ENCODE results near the gene RELL1. TPM values are rescaled to one million over a fixed set of nuclear protein-coding genes. Genes with fewer than 3 reads are reported as not detected.

Gene RELL1
- total and polyA plus RNA-seq, 2 donors (not counting 1 experiment from before 2014, with no cell fraction given): 0.64 to 3.2 TPM

DNA sequence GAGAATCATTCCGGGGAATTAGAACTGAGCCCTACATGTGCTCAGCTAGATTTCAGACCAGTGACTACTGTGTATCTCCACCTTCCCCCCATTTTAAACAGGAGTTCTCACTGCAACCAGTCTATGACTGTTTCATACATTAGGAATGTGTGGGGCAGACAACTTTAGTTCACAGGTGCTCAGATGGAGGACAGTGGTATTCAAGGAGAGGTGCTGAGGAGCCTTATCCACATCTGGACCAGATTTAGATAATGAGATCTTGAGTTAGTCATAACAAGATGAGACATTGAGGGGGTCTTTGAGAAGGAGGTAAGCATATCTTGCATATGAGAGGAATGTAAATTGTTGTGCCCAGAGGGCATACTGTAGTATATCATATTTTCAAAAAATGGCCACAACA, 32.8 kb upstream of the RELL1 start:
- H3K9me3 Mint-ChIP-seq (ENCODE audit: insufficient read depth): no peaks in the 10 kb centered on the region
- no peaks in the 10 kb centered on the region for H3K79me2 ChIP-seq (ENCODE audit: control insufficient read depth, insufficient read depth, low read length)
- H3K4me2 ChIP-seq (replicated peaks; ENCODE audit: low read depth, low read length, poor library complexity, severe bottlenecking): no peak overlapping the region
- H3K4me3 ChIP-seq (ENCODE audit: control extremely low read depth in 1 of 5, extremely low read depth in 1 of 5, insufficient read depth in 1 of 5, low read depth in 2 of 5, low read length in 4 of 5): no peak overlapping the region
- no peak overlapping the region for H3K4me3 Mint-ChIP-seq
- H3K4me1 Mint-ChIP-seq: peaks cover 4% of the 10 kb centered on the region
- ChIA-PET CTCF (no interaction called here), POLR2A (no interaction called here)
- intact Hi-C loops (cut with micrococcal nuclease): no loop called here
- no peak for ATAC-seq (ENCODE audit: low read depth)
- peaks cover 4% of the 10 kb centered on the region in 2 donors for H3K4me1 ChIP-seq (ENCODE audit: control insufficient read depth in 2 of 2, insufficient read depth in 2 of 2, low read length in 2 of 2)
- peaks cover 0 to 3% (median 0%) of the 10 kb centered on the region in 4 experiments for H3K27me3 ChIP-seq (replicated peaks in 1 of 4; ENCODE audit: control extremely low read depth in 1 of 4, control insufficient read depth in 3 of 4, insufficient read depth in 4 of 4, low read length in 3 of 4)
- H2AFZ ChIP-seq (ENCODE audit: insufficient read depth, low read depth, low read length, poor library complexity, severe bottlenecking): no peak overlapping the region
- WGBS (ENCODE audit: insufficient coverage): no CpG with 5 or more reads among the region's 1 CpG
- H3K9ac ChIP-seq (ENCODE audit: low read length): no peak overlapping the region
- H4K20me1 ChIP-seq (ENCODE audit: control insufficient read depth, insufficient read depth, low read length, poor library complexity, severe bottlenecking): no peaks in the 10 kb centered on the region
- H3K36me3 ChIP-seq (replicated peaks in 1 of 2; ENCODE audit: control extremely low read depth in 1 of 2, control insufficient read depth in 1 of 2, extremely low read depth in 1 of 2, insufficient read depth in 2 of 2, low read length in 1 of 2): no peaks in the 10 kb centered on the region
- no peaks in the 10 kb centered on the region for H3K9me3 ChIP-seq (ENCODE audit: control extremely low read depth in 1 of 3, control insufficient read depth in 2 of 3, insufficient read depth in 1 of 3, low read length in 2 of 3)
- peaks cover 38% of the 10 kb centered on the region for H3K27me3 Mint-ChIP-seq
- no peak overlapping the region for H3K27ac ChIP-seq (ENCODE audit: low read length in 2 of 2)
- DNase-seq: no peak
- no peak overlapping the region for H3K27ac Mint-ChIP-seq
- TF ChIP-seq EZH2 (IDR thresholded peaks at IDR 0.05; ENCODE audit: borderline replicate concordance, insufficient read depth, low read depth, low read length, poor library complexity, severe bottlenecking): no peak
- no peak for TF ChIP-seq CTCF (IDR thresholded peaks at IDR 0.05)

DNA sequence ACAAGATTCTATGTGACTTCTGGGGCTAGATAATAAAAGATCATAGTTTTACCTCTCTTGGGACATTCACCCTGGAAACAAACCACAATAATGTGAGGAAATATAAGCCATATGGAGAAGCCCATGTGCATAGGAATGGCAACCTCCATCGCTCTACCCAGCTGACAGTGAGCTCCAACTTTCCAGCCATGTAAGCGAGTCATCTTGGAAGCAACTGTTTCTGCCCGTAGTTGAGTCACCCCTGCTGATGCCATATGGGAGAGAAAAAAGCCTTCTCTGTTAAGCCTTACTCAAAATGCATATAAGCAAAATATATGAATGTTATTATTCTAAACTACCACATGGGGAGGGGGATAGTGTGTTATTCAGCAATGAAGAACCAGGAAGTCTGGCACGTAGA, 31.4 kb upstream of the RELL1 start:
- intact Hi-C loops (cut with micrococcal nuclease): no loop called here
- Mint-ChIP-seq H3K9me3 (ENCODE audit: insufficient read depth) (no peaks in the 10 kb centered on the region), H3K27me3 (peaks cover 44% of the 10 kb centered on the region), H3K27ac (no peak overlapping the region), H3K4me1 (peaks cover 4% of the 10 kb centered on the region), H3K4me3 (no peak overlapping the region)
- no peak for TF ChIP-seq CTCF (IDR thresholded peaks at IDR 0.05)
- TF ChIP-seq EZH2 (IDR thresholded peaks at IDR 0.05; ENCODE audit: borderline replicate concordance, insufficient read depth, low read depth, low read length, poor library complexity, severe bottlenecking): no peak
- no peak for DNase-seq
- ATAC-seq (ENCODE audit: low read depth): no peak
- no peaks in the 10 kb centered on the region for H4K20me1 ChIP-seq (ENCODE audit: control insufficient read depth, insufficient read depth, low read length, poor library complexity, severe bottlenecking)
- CTCF ChIA-PET: no interaction called here
- H3K36me3 ChIP-seq (replicated peaks in 1 of 2; ENCODE audit: control extremely low read depth in 1 of 2, control insufficient read depth in 1 of 2, extremely low read depth in 1 of 2, insufficient read depth in 2 of 2, low read length in 1 of 2): no peaks in the 10 kb centered on the region
- H3K4me3 ChIP-seq (ENCODE audit: control extremely low read depth in 1 of 5, extremely low read depth in 1 of 5, insufficient read depth in 1 of 5, low read depth in 2 of 5, low read length in 4 of 5): no peak overlapping the region
- peaks cover 4% of the 10 kb centered on the region in 2 donors for H3K4me1 ChIP-seq (ENCODE audit: control insufficient read depth in 2 of 2, insufficient read depth in 2 of 2, low read length in 2 of 2)
- no peak overlapping the region for H3K9ac ChIP-seq (ENCODE audit: low read length)
- no peak overlapping the region for H3K27ac ChIP-seq (ENCODE audit: low read length in 2 of 2)
- peaks cover 0 to 3% (median 0%) of the 10 kb centered on the region in 4 experiments for H3K27me3 ChIP-seq (replicated peaks in 1 of 4; ENCODE audit: control extremely low read depth in 1 of 4, control insufficient read depth in 3 of 4, insufficient read depth in 4 of 4, low read length in 3 of 4)
- no peaks in the 10 kb centered on the region for H3K9me3 ChIP-seq (ENCODE audit: control extremely low read depth in 1 of 3, control insufficient read depth in 2 of 3, insufficient read depth in 1 of 3, low read length in 2 of 3)
- no peaks in the 10 kb centered on the region for H3K79me2 ChIP-seq (ENCODE audit: control insufficient read depth, insufficient read depth, low read length)
- POLR2A ChIA-PET: no interaction called here
- H3K4me2 ChIP-seq (replicated peaks; ENCODE audit: low read depth, low read length, poor library complexity, severe bottlenecking): no peak overlapping the region
- H2AFZ ChIP-seq (ENCODE audit: insufficient read depth, low read depth, low read length, poor library complexity, severe bottlenecking): no peak overlapping the region
- WGBS (ENCODE audit: insufficient coverage): 93% methylated on average over 2 of the region's 4 CpGs

All from B cell (primary cell).